Esophagus squamous epithelium (tissue), 4 donors: ENCODE results near the gene RAB9A.

Experiments used
- CTCF ChIP-seq, 6 experiments: fragments of 450-650 bp in 4 of 6; fragments of 200-600 bp in 2 of 6; sonication (generic) in 2 of 6; IDR thresholded peaks; one replicate each; pipeline ENCODE4 v1.5.1; 2016 to 2019; ENCODE audit warnings: antibody characterized with exemption in 6 of 6, mild to moderate bottlenecking in 4 of 6, moderate library complexity in 4 of 6
- POLR2A ChIP-seq, 4 donors: fragments of 450-650 bp; IDR thresholded peaks; one replicate each; pipeline ENCODE4 v1.6.1; 2017; ENCODE audit warnings: antibody characterized with exemption in 4 of 4, mild to moderate bottlenecking in 4 of 4, moderate library complexity in 3 of 4

GRCh38 chrX:13694983-13695382 lies 6.1 kb downstream of the RAB9A start:
- TF ChIP-seq CTCF (IDR thresholded peaks at IDR 0.05): no peak
- TF ChIP-seq POLR2A (IDR thresholded peaks at IDR 0.05): no peak
